GM12878 (cell line): Measurements from ENCODE around the gene NSUN5. TPM values are rescaled to one million over a fixed set of nuclear protein-coding genes. Genes with fewer than 3 reads are reported as not detected.

ENCODE experiments used
- ATAC-seq: fragments of 200-7000 bp; cut with Tn5 transposase; 3 replicates; pipeline ENCODE4 v1.9.1; 2020; ENCODE audit warnings: mild to moderate bottlenecking, moderate library complexity
- BruUV-seq: library from RNA; stranded (reverse); fragments of 400-500 nt; replicated peaks from 2 replicates; lab custom pipeline; 2021; lab: Mats Ljungman, UMichigan
- CTCF ChIA-PET: fragments of 300-600 bp; sonication (Branson Sonifier 250); formaldehyde crosslinking; extraction: SDS; loops from one replicate; lab custom pipeline; 2021; ENCODE audit warnings: inconsistent platforms; lab: Yijun Ruan, JAX
- POLR2A ChIA-PET: fragments of 350-600 bp; formaldehyde crosslinking; extraction: SDS; loops from one replicate; lab custom pipeline; 2021; ENCODE audit warnings: inconsistent platforms; lab: Charles Lee
- RAD21 ChIA-PET: fragments of 300-600 bp; sonication (Branson Sonifier 250); formaldehyde crosslinking; loops from one replicate; lab custom pipeline; 2023; ENCODE audit warnings: antibody characterized with exemption; ENCODE audit not compliant: unreplicated experiment; lab: Charles Lee
- SMC1A ChIA-PET: fragments of 300-600 bp; sonication (Branson Sonifier 250); formaldehyde crosslinking; loops from one replicate; lab custom pipeline; 2023; ENCODE audit not compliant: unreplicated experiment, uncharacterized antibody; lab: Charles Lee
- DNase-seq: peaks from one replicate; pipeline ENCODE4 v3.0.0-alpha.2; 2011; ENCODE audit warnings: low read depth, low spot score
- FAIRE-seq: peaks from 3 replicates; lab custom pipeline; 2011; peaks lifted over from hg19 to GRCh38; lab: Jason Lieb, UNC
- H2AFZ ChIP-seq: 2 replicates; pipeline ENCODE4 v1.6.0; 2011; ENCODE audit warnings: low read depth, low read length, control low read depth; ENCODE audit not compliant: control insufficient read depth
- H3K27ac ChIP-seq: 2 replicates; pipeline ENCODE4 v1.5.1; 2011; ENCODE audit warnings: control low read depth; ENCODE audit not compliant: control insufficient read depth, insufficient read depth
- H3K27me3 ChIP-seq, 2 experiments: replicated peaks in 1 of 2; 2 replicates each; pipeline versions ENCODE4 v1.6.0 to v1.6.1; 2011; ENCODE audit warnings: low read length in 1 of 2; ENCODE audit not compliant: control insufficient read depth in 2 of 2, insufficient read depth in 2 of 2
- H3K36me3 ChIP-seq, 2 experiments: 2 replicates each; pipeline ENCODE4 v1.5.1; 2011; ENCODE audit warnings: low read length in 1 of 2; ENCODE audit not compliant: control insufficient read depth in 2 of 2, insufficient read depth in 2 of 2
- H3K4me1 ChIP-seq: 2 replicates; pipeline ENCODE4 v1.6.1; 2011; ENCODE audit warnings: mild to moderate bottlenecking, low read length, moderate library complexity, mixed read lengths; ENCODE audit not compliant: control insufficient read depth, insufficient read depth
- H3K4me2 ChIP-seq: 2 replicates; pipeline ENCODE4 v1.6.0; 2011; ENCODE audit warnings: control low read depth; ENCODE audit not compliant: control insufficient read depth, insufficient read depth
- H3K4me3 ChIP-seq: fragments of 200-600 bp; sonication (generic); 2 replicates; pipeline ENCODE4 v1.5.1; 2016
- H3K79me2 ChIP-seq: 2 replicates; pipeline ENCODE4 v1.6.0; 2011; ENCODE audit warnings: low read length; ENCODE audit not compliant: control insufficient read depth, insufficient read depth
- H3K9ac ChIP-seq: 2 replicates; pipeline ENCODE4 v1.8.0; 2011; ENCODE audit warnings: low read length, control low read depth, mixed read lengths; ENCODE audit not compliant: control insufficient read depth, insufficient read depth
- H3K9me3 ChIP-seq: replicated peaks from 3 replicates; pipeline ENCODE4 v1.5.1; 2011; ENCODE audit warnings: mild to moderate bottlenecking, low read length; ENCODE audit not compliant: control insufficient read depth, insufficient read depth
- H4K20me1 ChIP-seq: 2 replicates; pipeline ENCODE4 v1.6.0; 2011; ENCODE audit not compliant: control insufficient read depth, insufficient read depth
- CBX3 ChIP-seq: fragments of 200-600 bp; sonication (generic); IDR thresholded peaks from 2 replicates; pipeline ENCODE4 v1.6.1; 2016; ENCODE audit warnings: low read depth, borderline replicate concordance
- GATAD2B ChIP-seq: fragments of 450-650 bp; conservative IDR thresholded peaks from 2 replicates; pipeline ENCODE4 v1.6.1; 2017; ENCODE audit warnings: low read depth, mild to moderate bottlenecking, moderate library complexity
- HDAC2 ChIP-seq: fragments of 200-600 bp; sonication (generic); IDR thresholded peaks from 2 replicates; pipeline ENCODE4 v1.6.1; 2017
- NFYB ChIP-seq: IDR thresholded peaks from 2 replicates; pipeline ENCODE4 v1.6.1; 2011; ENCODE audit warnings: low read depth, mild to moderate bottlenecking, low read length, improper control_type of control experiment, moderate library complexity; ENCODE audit not compliant: insufficient read depth
- RELA ChIP-seq: fragments of 450-650 bp; IDR thresholded peaks from 2 replicates; pipeline ENCODE4 v1.8.0; 2014; ENCODE audit warnings: borderline replicate concordance; ENCODE audit not compliant: partially characterized antibody
- SIX5 ChIP-seq: IDR thresholded peaks from 2 replicates; pipeline ENCODE4 v1.6.1; 2011; ENCODE audit warnings: mild to moderate bottlenecking, low read depth, low read length, moderate library complexity; ENCODE audit not compliant: severe bottlenecking
- ZNF274 ChIP-seq: IDR thresholded peaks from one replicate; pipeline ENCODE4 v1.8.0; 2011; ENCODE audit not compliant: insufficient read length, insufficient read depth
- WGBS: methylation state at CpG from one replicate; pipeline ENCODE4 v1.1.6; 2016; ENCODE audit warnings: low lambda C conversion rate; ENCODE audit not compliant: insufficient replicate concordance, insufficient coverage; ENCODE audit errors: missing lambda C conversion rate; 5-methylcytosine and 5-hydroxymethylcytosine counted together
- in situ Hi-C: fragments of 300-500 bp; cut with MboI; formaldehyde crosslinking; loops from 9 replicates; pipeline ENCODE4 v1.14.3; 2018; ENCODE audit warnings: mixed read lengths
- intact Hi-C: fragments of 100-400 bp; cut with micrococcal nuclease; formaldehyde crosslinking; loops from one replicate; pipeline ENCODE4 v1.14.2; 2022; ENCODE audit not compliant: unreplicated experiment
- polyA plus RNA-seq, 11 experiments: library from polyadenylated mRNA; depleted of rRNA in 4 of 11; unstranded in 6 of 11; stranded (reverse) in 5 of 11; fragments of >200 nt; fragmentation: Nextera tagmentation in 4 of 11; fragmentation: Illumina TruSeq in 1 of 11; extraction: Ambion mirVana in 4 of 11; extraction: Trizol in 1 of 11; gene quantifications; 1 replicate in 1 of 11; 2 replicates in 10 of 11; pipeline versions ENCODE4 v1.2.1 to v1.2.3, GENCODE V29; 2011 to 2016; ENCODE audit warnings: inconsistent platforms in 2 of 11, missing spikeins in 2 of 11, low read depth in 1 of 11
- total RNA-seq, 4 experiments: library from RNA; depleted of rRNA in 3 of 4; stranded (reverse); fragments of >200 nt in 3 of 4; fragmentation: Illumina TruSeq in 1 of 4; extraction: Trizol in 1 of 4; gene quantifications; 2 replicates each; pipeline versions ENCODE4 v1.2.1 to v1.2.3, GENCODE V29; 2013 to 2021
- TF ChIP-seq, protein P1 (sequence below): IDR thresholded peaks from 2 replicates; pipeline ENCODE4 v1.6.1; 2011; ENCODE audit warnings: low read depth, low read length, improper control_type of control experiment, borderline replicate concordance
- TF ChIP-seq, protein P2 (sequence below): fragments of 150-350 bp; IDR thresholded peaks from 2 replicates; pipeline ENCODE4 v1.6.1; 2014; ENCODE audit warnings: mild to moderate bottlenecking, low read depth, low read length
- TF ChIP-seq, protein P3 (sequence below): fragments of 450-650 bp; IDR thresholded peaks from 2 replicates; pipeline ENCODE4 v1.6.1; 2017; ENCODE audit warnings: borderline replicate concordance

The NSUN5 gene
- total and polyA plus RNA-seq, 10 of the 15 experiments (the other 5 are each of a cell fraction or from before 2014, with no cell fraction given): 2.0 to 63.4 (median 38.2) TPM

GRCh38 chr7:73340514-73340913, 31.9 kb upstream of the NSUN5 start (continued):
- TF ChIP-seq, protein P1, sequence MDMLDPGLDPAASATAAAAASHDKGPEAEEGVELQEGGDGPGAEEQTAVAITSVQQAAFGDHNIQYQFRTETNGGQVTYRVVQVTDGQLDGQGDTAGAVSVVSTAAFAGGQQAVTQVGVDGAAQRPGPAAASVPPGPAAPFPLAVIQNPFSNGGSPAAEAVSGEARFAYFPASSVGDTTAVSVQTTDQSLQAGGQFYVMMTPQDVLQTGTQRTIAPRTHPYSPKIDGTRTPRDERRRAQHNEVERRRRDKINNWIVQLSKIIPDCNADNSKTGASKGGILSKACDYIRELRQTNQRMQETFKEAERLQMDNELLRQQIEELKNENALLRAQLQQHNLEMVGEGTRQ: no peak
- TF ChIP-seq, all 136 proteins: peak for 0

- ChIA-PET CTCF (no interaction called here), RAD21 (no interaction called here), SMC1A (no interaction called here), POLR2A (no interaction called here)
- Histone ChIP-seq H3K4me1 (no peaks in the 10 kb centered on the region), H3K9ac (no peak overlapping the region), H4K20me1 (no peaks in the 10 kb centered on the region), H3K9me3 (no peaks in the 10 kb centered on the region), H3K4me2 (no peak overlapping the region), H3K27ac (no peak overlapping the region), H3K27me3 (no peaks in the 10 kb centered on the region), H3K79me2 (no peaks in the 10 kb centered on the region), H2AFZ (no peak overlapping the region), H3K4me3 (no peak overlapping the region), H3K36me3 (no peaks in the 10 kb centered on the region)
- TF ChIP-seq HDAC2: no peak
- TF ChIP-seq GATAD2B: no peak
- TF ChIP-seq, protein P2, sequence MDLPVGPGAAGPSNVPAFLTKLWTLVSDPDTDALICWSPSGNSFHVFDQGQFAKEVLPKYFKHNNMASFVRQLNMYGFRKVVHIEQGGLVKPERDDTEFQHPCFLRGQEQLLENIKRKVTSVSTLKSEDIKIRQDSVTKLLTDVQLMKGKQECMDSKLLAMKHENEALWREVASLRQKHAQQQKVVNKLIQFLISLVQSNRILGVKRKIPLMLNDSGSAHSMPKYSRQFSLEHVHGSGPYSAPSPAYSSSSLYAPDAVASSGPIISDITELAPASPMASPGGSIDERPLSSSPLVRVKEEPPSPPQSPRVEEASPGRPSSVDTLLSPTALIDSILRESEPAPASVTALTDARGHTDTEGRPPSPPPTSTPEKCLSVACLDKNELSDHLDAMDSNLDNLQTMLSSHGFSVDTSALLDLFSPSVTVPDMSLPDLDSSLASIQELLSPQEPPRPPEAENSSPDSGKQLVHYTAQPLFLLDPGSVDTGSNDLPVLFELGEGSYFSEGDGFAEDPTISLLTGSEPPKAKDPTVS: no peak
- no peak for TF ChIP-seq SIX5
- no peak for TF ChIP-seq RELA
- no peak for TF ChIP-seq NFYB
- TF ChIP-seq CBX3: no peak
- TF ChIP-seq ZNF274: no peak
- TF ChIP-seq, protein P3, sequence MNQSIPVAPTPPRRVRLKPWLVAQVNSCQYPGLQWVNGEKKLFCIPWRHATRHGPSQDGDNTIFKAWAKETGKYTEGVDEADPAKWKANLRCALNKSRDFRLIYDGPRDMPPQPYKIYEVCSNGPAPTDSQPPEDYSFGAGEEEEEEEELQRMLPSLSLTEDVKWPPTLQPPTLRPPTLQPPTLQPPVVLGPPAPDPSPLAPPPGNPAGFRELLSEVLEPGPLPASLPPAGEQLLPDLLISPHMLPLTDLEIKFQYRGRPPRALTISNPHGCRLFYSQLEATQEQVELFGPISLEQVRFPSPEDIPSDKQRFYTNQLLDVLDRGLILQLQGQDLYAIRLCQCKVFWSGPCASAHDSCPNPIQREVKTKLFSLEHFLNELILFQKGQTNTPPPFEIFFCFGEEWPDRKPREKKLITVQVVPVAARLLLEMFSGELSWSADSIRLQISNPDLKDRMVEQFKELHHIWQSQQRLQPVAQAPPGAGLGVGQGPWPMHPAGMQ: no peak
- FAIRE-seq: no peak
- DNase-seq: no peak
- ATAC-seq: no peak
- in situ Hi-C loops: no loop called here
- intact Hi-C loops: no loop called here
- BruUV-seq: no TSS peak
- 26% methylated on average over 10 of the region's 10 CpGs for WGBS
Measured at GRCh38 chr7:73338321-73338720, 29.7 kb upstream of the NSUN5 start.
